Vagina (tissue), 2 donors: ENCODE results near the gene FXYD1.

Experiments
- CTCF ChIP-seq, 3 experiments: fragments of 450-650 bp in 2 of 3; fragments of 200-600 bp in 1 of 3; sonication (generic) in 1 of 3; IDR thresholded peaks; one replicate each; pipeline ENCODE4 v1.5.1; 2017 to 2019; ENCODE audit warnings: antibody characterized with exemption in 3 of 3, mild to moderate bottlenecking in 2 of 3, moderate library complexity in 2 of 3
- POLR2A ChIP-seq, 2 donors: fragments of 450-650 bp; IDR thresholded peaks; one replicate each; pipeline ENCODE4 v1.6.1; 2017; ENCODE audit warnings: antibody characterized with exemption in 2 of 2, mild to moderate bottlenecking in 2 of 2, moderate library complexity in 2 of 2
- POLR2AphosphoS5 ChIP-seq, 2 donors: sonication (generic); formaldehyde crosslinking; IDR thresholded peaks; one replicate each; pipeline ENCODE4 v1.9.0; 2017; ENCODE audit warnings: antibody characterized with exemption in 2 of 2, mild to moderate bottlenecking in 2 of 2, low read depth in 1 of 2; ENCODE audit not compliant: insufficient read depth in 1 of 2

- TF ChIP-seq POLR2A (IDR thresholded peaks at IDR 0.05): no peak
- no peak for TF ChIP-seq POLR2AphosphoS5 (IDR thresholded peaks at IDR 0.05; ENCODE audit: insufficient read depth in 1 of 2, low read depth in 1 of 2)
- TF ChIP-seq CTCF (IDR thresholded peaks at IDR 0.05): no peak
Observed at GRCh38 chr19:35132254-35132653, 6.4 kb upstream of the FXYD1 start.
